Activated T-cell treated with anti-CD3 and anti-CD28 coated beads for 24 hours (primary cell): Measurements from ENCODE around the gene FXR2.

Source experiments
- DNase-seq: peaks from one replicate; pipeline ENCODE4 v3.0.0-alpha.2; 2020; ENCODE audit warnings: low read depth

FXR2 gene

GRCh38 chr17:7570351-7570750, 44.3 kb downstream of the FXR2 start:
- DNase-seq = no peak

GRCh38 chr17:7569571-7569970, 45.1 kb downstream of the FXR2 start:
- DNase-seq = no peak

GRCh38 chr17:7563115-7563869, 51.4 kb downstream of the FXR2 start:
- no peak for DNase-seq

- no peak for DNase-seq
Measured at GRCh38 chr17:7562208-7562605, 52.5 kb downstream of the FXR2 start.

GRCh38 chr17:7561589-7562207, 53.0 kb downstream of the FXR2 start, which contains the start of gene SENP3:
Gene SENP3 (plus strand): TSS chr17:7561919. CDS start chr17:7563077, 1,158 bp downstream.
- peak; percentile 87 for DNase-seq

- DNase-seq = peak; percentile 83
Measured at GRCh38 chr17:7561028-7561575, 53.6 kb downstream of the FXR2 start.

- peak; percentile 54 for DNase-seq
Measured at GRCh38 chr17:7560172-7561027, 54.3 kb downstream of the FXR2 start.

- DNase-seq = no peak
Measured at GRCh38 chr17:7559320-7560171, 55.2 kb downstream of the FXR2 start.

- DNase-seq = no peak
Measured at GRCh38 chr17:7558544-7559319, 56.0 kb downstream of the FXR2 start, which contains the start of gene TNFSF13. Gene TNFSF13 (plus strand): TSS chr17:7558750. CDS start chr17:7559040, 290 bp downstream.

GRCh38 chr17:7557775-7558543, 56.7 kb downstream of the FXR2 start:
- no peak for DNase-seq

GRCh38 chr17:7557147-7557764, 57.4 kb downstream of the FXR2 start:
- DNase-seq = no peak

GRCh38 chr17:7556627-7557026, 58.1 kb downstream of the FXR2 start:
- DNase-seq = no peak

- DNase-seq = no peak
Measured at GRCh38 chr17:7555320-7555948, 59.3 kb downstream of the FXR2 start.

- no peak for DNase-seq
Measured at GRCh38 chr17:7553356-7553755, 61.3 kb downstream of the FXR2 start.

- DNase-seq = no peak
Measured at GRCh38 chr17:7552621-7553051, 62.1 kb downstream of the FXR2 start.

GRCh38 chr17:7551396-7551795, 63.3 kb downstream of the FXR2 start:
- no peak for DNase-seq

- no peak for DNase-seq
Measured at GRCh38 chr17:7550344-7550743, 64.4 kb downstream of the FXR2 start.

GRCh38 chr17:7549401-7550055, 65.2 kb downstream of the FXR2 start:
- DNase-seq = peak; percentile 30
